ENCODE data around the gene PRSS2. TPM values are rescaled to one million over a fixed set of nuclear protein-coding genes. Genes with fewer than 3 reads are reported as not detected.

PRSS2 gene
- total and polyA plus RNA-seq, 2 donors (not counting 3 experiments of a cell fraction or from before 2014, with no cell fraction given), result 0.25 TPM; not detected in 1

DNA sequence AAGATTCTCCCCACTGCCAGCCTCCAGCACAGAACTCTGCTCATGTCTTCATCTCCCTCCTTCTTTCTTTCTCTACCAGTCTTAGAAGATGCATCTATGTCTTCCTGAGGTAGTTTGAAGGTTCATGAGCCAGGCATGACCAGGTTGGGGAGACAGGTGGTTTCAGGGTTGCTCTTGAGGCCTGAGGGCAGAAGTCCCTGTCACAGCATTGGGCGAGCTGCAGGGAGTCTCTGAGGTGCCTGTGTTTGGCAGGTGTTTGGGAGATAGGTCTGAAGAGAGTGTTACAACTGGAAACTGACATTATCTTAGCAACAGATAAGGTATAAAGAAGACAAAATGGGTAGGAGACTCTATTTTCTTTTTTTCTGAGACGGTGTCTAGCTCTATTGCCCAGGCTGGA lies 18.7 kb downstream of the PRSS2 start:
- H3K4me2 ChIP-seq (ENCODE audit: insufficient read depth, low read length), result no peak overlapping the region
- no TSS peak for BruUV-seq (replicated peaks)
- ChIA-PET POLR2A (no interaction called here), CTCF (interaction anchor here (0.9 to 20.4 kb wide), 6 partner anchors 20 to 261 kb away, joined by 3 to 425 read pairs (median 3); no protein-coding TSS in a partner anchor)
- FAIRE-seq (no peak), DNase-seq (ENCODE audit: low read depth, low spot score) (no peak)
- H3K79me2 ChIP-seq (ENCODE audit: control insufficient read depth, insufficient read depth, low read length), result no peaks in the 10 kb centered on the region
- no peaks in the 10 kb centered on the region for H4K20me1 ChIP-seq (replicated peaks; ENCODE audit: control insufficient read depth, extremely low read depth, insufficient read depth, low read length)
- no peaks in the 10 kb centered on the region for H3K9me1 ChIP-seq (replicated peaks; ENCODE audit: control insufficient read depth, extremely low read depth, insufficient read depth, low read length)
- H3K36me3 ChIP-seq (ENCODE audit: control insufficient read depth in 2 of 2, extremely low read depth in 1 of 2, insufficient read depth in 2 of 2, low read length in 2 of 2), result no peaks in the 10 kb centered on the region
- intact Hi-C loops (cut with micrococcal nuclease) (no loop called here), dilution Hi-C loops (cut with MboI; ENCODE audit: extremely low pct_ligation_motif_present, low sequenced_read_pairs) (no loop called here)
- H3K4me1 ChIP-seq (ENCODE audit: control insufficient read depth, extremely low read depth, insufficient read depth, low read length), result no peaks in the 10 kb centered on the region
- H3K9me3 ChIP-seq (replicated peaks; ENCODE audit: control insufficient read depth, insufficient read depth, low read length), result no peaks in the 10 kb centered on the region
- no peak overlapping the region for H2AFZ ChIP-seq (ENCODE audit: low read depth, low read length)
- no peak overlapping the region for H3K4me3 ChIP-seq (replicated peaks in 1 of 3; ENCODE audit: insufficient read depth in 1 of 3, low read depth in 1 of 3, low read length in 3 of 3)
- H3K27me3 ChIP-seq (ENCODE audit: control insufficient read depth in 2 of 2, insufficient read depth in 2 of 2, low read length in 2 of 2), result no peaks in the 10 kb centered on the region
- H3K9ac ChIP-seq (replicated peaks; ENCODE audit: extremely low read depth, insufficient read depth, low read length), result no peak overlapping the region
- TF ChIP-seq MYC (IDR thresholded peaks at IDR 0.05; ENCODE audit: low read depth, low read length) (no peak), EZH2 (IDR thresholded peaks at IDR 0.05; ENCODE audit: borderline replicate concordance, low read depth, low read length, severe bottlenecking) (no peak), JUN (IDR thresholded peaks at IDR 0.05; ENCODE audit: borderline replicate concordance, insufficient read depth, insufficient read length, low read depth) (no peak), POLR2A (IDR thresholded peaks at IDR 0.05; ENCODE audit: low read depth, low read length) (no peak), GATA2 (IDR thresholded peaks at IDR 0.05; ENCODE audit: insufficient read depth, insufficient read length, low read depth, low read length) (no peak), FOS (IDR thresholded peaks at IDR 0.05; ENCODE audit: borderline replicate concordance, insufficient read depth, low read length) (no peak), POLR2AphosphoS5 (IDR thresholded peaks at IDR 0.05; ENCODE audit: insufficient read depth, low read depth, low read length) (no peak)
- TF ChIP-seq, protein P1, sequence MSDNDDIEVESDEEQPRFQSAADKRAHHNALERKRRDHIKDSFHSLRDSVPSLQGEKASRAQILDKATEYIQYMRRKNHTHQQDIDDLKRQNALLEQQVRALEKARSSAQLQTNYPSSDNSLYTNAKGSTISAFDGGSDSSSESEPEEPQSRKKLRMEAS (IDR thresholded peaks at IDR 0.05; ENCODE audit: insufficient read depth, insufficient read length), result no peak
- TF ChIP-seq, protein P2, sequence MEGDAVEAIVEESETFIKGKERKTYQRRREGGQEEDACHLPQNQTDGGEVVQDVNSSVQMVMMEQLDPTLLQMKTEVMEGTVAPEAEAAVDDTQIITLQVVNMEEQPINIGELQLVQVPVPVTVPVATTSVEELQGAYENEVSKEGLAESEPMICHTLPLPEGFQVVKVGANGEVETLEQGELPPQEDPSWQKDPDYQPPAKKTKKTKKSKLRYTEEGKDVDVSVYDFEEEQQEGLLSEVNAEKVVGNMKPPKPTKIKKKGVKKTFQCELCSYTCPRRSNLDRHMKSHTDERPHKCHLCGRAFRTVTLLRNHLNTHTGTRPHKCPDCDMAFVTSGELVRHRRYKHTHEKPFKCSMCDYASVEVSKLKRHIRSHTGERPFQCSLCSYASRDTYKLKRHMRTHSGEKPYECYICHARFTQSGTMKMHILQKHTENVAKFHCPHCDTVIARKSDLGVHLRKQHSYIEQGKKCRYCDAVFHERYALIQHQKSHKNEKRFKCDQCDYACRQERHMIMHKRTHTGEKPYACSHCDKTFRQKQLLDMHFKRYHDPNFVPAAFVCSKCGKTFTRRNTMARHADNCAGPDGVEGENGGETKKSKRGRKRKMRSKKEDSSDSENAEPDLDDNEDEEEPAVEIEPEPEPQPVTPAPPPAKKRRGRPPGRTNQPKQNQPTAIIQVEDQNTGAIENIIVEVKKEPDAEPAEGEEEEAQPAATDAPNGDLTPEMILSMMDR (IDR thresholded peaks at IDR 0.05; ENCODE audit: extremely low read depth in 1 of 2, insufficient read depth in 1 of 2, low read depth in 1 of 2, low read length in 2 of 2), result no peak
- no peak overlapping the region for H3K27ac ChIP-seq (ENCODE audit: insufficient read depth, low read depth, low read length)
